Measurements from ENCODE around the gene MCRS1.

Gene MCRS1

DNA sequence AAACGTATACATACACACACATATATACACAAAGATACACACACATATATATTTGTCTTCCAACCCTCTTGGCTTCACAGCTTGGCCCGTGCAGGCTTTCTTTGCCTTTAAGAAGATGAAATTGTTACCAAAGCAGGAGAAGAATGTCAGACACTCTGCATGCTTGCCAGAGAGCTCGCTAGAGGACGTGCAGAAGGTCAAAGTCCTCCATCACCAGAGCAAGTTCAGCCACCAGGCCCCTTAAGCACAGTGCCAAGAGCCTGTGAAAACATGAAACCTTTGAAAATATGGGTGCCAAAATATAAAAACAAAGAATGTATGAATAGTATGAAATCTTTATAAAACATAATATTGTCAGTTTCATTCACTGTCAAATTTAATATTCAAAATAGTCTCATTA lies 14.9 kb upstream of the MCRS1 start:
- no peak for DNase-seq (ENCODE audit: low spot score)

DNA sequence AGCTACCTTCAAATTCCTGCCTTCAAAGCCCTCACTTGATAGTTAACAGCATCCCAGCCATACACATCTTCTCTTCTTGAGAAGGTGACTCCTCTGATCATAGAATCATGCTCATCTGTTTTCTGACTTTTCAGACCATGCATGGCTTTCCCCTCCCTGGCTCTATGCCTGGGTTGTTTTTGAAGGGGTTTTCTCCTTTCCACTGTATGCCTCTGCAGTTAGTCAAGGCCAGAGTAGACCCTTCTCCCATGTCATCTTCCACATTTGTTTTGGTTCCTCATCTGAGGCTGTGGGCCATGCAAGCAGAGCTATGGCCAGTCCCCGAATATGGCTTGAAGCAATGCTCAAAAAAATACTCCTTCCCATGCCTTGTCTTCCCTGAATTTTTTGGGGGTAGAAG lies 14.3 kb upstream of the MCRS1 start:
- no peak for DNase-seq (ENCODE audit: low spot score)

DNA sequence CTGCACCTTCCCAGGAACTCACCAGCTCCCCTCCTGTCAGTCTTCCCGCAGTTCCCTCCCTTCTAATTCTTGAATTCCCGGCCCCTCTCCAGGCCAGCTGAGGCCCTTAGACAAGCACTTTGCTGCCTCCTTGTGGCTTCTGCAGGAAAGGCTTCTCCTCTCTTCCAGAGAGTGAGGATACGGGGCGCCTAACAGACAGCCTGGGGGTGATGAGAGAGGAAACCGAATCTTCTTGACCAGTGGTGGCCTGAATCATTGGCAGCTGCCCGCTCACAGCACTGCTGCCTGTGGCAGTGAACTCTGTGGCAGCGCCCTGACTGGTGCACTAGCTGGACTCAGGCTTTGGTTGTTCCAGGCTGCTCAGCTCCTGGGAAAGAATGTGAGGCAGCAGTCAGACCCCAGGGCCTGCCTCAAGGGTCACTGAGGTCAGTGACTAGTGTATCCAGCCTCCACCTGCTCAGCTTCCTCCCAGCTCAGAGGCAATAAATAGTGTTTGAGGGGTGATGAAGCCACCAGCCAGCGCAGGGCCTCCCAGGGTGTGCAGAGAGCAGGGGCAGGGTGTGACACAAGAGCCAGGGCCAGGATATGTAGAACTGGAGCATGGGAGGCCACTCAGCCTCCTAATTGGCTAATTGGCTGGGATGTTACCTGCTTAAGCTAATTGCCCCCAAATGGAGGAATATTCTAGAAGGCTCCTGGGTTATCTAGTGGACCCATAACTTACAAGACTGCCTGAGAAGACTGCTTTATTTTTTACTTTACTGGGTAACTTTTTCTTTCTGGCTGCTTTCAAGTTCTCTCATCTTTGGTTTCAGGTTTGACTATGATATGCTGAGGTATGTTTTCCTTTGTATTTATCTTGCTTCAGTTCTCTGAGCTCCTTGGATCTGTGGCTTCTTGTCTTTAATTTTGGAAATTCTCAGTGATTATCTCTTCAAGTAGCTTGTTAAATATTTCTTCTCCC lies 12.9 kb upstream of the MCRS1 start:
- DNase-seq (ENCODE audit: low spot score), result peak; percentile 86

GRCh38 chr12:49578471-49579112 lies 10.7 kb upstream of the MCRS1 start:
- DNase-seq (ENCODE audit: low spot score), result no peak

DNA sequence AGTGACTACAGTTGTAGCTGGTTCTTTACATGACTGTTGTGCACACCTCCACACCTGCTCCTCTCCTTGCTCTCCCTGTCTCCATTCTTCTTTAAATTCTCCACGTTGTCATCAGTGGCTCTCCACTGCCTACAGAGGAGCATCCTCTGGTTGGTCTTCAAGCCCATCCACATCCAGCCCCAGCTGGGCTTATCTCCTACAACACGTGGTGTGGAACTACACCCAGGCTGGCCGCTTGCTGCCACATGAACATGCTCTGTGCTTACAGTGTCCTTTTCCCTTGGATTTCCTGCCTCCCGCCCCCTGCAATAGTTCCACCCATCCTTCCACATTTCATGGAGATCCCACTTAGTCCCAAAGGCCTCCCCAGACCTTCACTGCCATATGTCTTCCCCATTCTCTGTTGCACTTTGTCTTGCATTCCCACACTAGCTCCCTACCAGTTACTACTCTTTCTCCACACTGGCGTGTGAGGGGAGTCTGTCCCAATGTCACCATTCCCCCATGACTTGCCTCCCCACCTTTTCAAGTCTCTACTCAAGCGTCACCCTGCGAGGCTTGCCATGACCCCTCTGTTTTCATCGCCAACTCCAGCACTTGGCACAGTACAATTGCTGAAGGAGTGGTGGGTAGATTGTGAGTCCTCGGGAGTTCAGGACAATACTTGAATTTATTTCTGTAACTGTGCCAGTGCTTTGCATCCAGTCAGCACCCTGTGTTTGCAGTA lies 9.8 kb upstream of the MCRS1 start:
- no peak for DNase-seq (ENCODE audit: low spot score)

- no peak for DNase-seq (ENCODE audit: low spot score)
Observed at GRCh38 chr12:49568442-49569162, 660 bp upstream of the MCRS1 start.

GRCh38 chr12:49567302-49567610 lies 686 bp downstream of the MCRS1 start:
- DNase-seq (ENCODE audit: low spot score), result no peak

GRCh38 chr12:49566361-49566760 lies 1.6 kb downstream of the MCRS1 start:
- DNase-seq (ENCODE audit: low spot score), result no peak

GRCh38 chr12:49565406-49566265 lies 2.3 kb downstream of the MCRS1 start:
- no peak for DNase-seq (ENCODE audit: low spot score)

GRCh38 chr12:49564686-49565405 lies 3.1 kb downstream of the MCRS1 start:
- DNase-seq (ENCODE audit: low spot score), result no peak

GRCh38 chr12:49563951-49564685 lies 3.8 kb downstream of the MCRS1 start:
- DNase-seq (ENCODE audit: low spot score), result no peak

GRCh38 chr12:49562831-49563230 lies 5.1 kb downstream of the MCRS1 start:
- DNase-seq (ENCODE audit: low spot score), result no peak

GRCh38 chr12:49562233-49562632 lies 5.7 kb downstream of the MCRS1 start:
- no peak for DNase-seq (ENCODE audit: low spot score)

DNA sequence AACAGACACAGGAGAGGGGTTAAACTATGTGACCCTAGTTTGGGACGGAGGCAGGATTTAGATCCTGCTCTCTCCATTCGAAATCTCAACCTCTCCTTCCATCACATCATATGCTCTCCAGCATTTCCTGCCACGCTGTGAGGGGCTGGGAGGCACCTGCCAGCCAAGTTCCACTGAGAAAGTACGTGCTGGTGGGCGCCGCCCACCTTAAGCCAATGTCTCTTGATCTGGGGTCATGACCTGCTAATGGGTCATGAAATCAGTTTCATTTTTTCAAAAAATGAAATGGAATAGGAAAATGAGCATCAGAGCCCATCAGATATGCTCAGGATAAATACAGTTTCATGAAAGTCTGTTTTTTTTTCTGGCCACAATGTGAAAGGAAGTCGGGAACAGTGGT lies 7.2 kb downstream of the MCRS1 start:
- DNase-seq (ENCODE audit: low spot score), result no peak

- DNase-seq (ENCODE audit: low spot score), result no peak
Observed at GRCh38 chr12:49559011-49559675, 8.8 kb downstream of the MCRS1 start.

DNA sequence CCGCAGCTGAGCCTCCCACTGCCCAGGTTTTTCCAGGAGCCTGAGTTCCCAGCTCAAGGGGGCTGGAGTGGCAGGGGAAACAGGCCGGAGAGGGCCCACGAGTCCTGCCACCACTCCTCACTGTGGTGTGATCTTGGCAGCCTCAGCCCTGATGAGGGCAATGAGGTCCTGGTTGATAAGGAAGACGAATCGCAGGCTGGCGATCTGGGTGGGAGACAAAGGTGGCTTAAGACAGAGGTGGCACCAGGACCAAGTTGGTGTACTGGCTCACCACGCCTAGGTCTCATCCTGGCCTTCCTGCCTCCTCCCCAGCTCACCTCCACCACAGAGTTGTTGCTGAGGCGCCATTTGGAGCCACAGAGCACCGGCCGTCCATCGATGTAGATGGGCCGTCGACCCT lies 9.4 kb downstream of the MCRS1 start:
- DNase-seq (ENCODE audit: low spot score), result no peak

- no peak for DNase-seq (ENCODE audit: low spot score)
Observed at GRCh38 chr12:49557917-49558215, 10.1 kb downstream of the MCRS1 start.

- no peak for DNase-seq (ENCODE audit: low spot score)
Observed at GRCh38 chr12:49557187-49557916, 10.6 kb downstream of the MCRS1 start.

Measured in cerebellar cortex (tissue), 1 donor.